ENCODE results near the gene YWHAE. TPM values are rescaled to one million over a fixed set of nuclear protein-coding genes. Genes with fewer than 3 reads are reported as not detected.
"Not testable (repeated sequence)": the region's sequence is repeated elsewhere in the genome, so short reads cannot be mapped to it uniquely, and the experiment has no call there.

Gene YWHAE
- polyA plus RNA-seq, 1 donor = 1,129 TPM

- DNase-seq = no peak
These were observed 16.4 kb upstream of the YWHAE start for GRCh38 chr17:1416414-1416813.

GRCh38 chr17:1414634-1415033 is 14.6 kb upstream of the YWHAE start:
- DNase-seq = no peak

GRCh38 chr17:1414001-1414574 is 14.1 kb upstream of the YWHAE start:
- no peak for DNase-seq

GRCh38 chr17:1413281-1413791 is 13.3 kb upstream of the YWHAE start:
- no peak for DNase-seq

- no peak for DNase-seq
These were observed 12.4 kb upstream of the YWHAE start for GRCh38 chr17:1412185-1413110.

DNA sequence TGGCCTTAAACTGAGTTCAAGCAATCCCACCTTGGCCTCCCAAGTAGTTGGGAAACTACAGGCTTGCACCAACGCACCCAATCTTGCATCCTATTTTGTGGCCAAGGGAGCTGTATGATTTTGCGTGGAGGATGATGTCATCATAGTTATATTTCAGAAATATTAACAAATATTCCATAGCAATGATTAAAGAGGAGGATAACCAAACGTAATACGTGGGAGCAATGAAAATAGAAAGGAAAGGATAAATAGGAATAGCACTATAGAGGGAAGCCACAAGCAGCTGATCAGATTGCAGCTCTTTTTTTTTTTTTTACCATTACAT is 2.2 kb upstream of the YWHAE start:
- no peak for DNase-seq

GRCh38 chr17:1398931-1399678 is 917 bp downstream of the YWHAE start:
- no peak for DNase-seq

- no peak for DNase-seq
These were observed 2.0 kb downstream of the YWHAE start for GRCh38 chr17:1398028-1398427.

DNA sequence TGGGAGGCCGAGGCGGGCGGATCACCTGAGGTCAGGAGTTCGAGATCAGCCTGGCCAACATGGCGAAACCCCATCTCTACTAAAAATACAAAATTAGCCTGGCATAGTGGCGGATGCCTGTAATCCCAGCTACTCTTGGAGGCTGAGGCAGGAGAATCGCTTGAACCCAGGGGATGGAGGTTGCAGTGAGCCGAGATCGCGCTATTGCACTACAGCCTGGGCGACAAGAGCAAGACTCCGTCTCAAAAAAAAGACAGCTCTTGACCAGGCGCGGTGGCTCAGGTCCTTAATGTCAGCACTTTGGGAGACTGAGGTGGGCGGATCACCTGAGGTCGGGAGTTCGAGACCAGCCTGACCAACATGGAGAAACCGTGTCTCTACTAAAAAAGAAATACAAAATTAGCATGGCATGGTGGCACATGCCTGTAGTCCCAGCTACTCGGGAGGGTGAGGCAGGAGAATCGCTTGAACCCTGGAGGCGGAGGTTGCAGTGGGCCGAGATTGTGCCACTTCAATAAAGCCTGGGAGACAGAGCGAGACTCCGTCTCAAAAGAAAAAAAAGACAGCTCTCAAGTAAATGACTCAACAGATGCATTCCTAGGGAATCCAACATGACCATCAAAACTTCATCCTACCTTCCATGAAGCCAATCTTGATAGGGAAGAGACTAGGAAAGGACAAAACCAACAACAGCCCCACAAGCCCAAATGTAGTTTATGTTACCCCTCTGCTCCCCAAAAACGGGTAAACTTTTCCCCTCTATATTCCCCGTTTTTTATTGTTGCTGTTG is 4.0 kb downstream of the YWHAE start:
- not testable (repeated sequence) for DNase-seq

- DNase-seq = no peak
These were observed 8.4 kb downstream of the YWHAE start for GRCh38 chr17:1391577-1391976.

DNA sequence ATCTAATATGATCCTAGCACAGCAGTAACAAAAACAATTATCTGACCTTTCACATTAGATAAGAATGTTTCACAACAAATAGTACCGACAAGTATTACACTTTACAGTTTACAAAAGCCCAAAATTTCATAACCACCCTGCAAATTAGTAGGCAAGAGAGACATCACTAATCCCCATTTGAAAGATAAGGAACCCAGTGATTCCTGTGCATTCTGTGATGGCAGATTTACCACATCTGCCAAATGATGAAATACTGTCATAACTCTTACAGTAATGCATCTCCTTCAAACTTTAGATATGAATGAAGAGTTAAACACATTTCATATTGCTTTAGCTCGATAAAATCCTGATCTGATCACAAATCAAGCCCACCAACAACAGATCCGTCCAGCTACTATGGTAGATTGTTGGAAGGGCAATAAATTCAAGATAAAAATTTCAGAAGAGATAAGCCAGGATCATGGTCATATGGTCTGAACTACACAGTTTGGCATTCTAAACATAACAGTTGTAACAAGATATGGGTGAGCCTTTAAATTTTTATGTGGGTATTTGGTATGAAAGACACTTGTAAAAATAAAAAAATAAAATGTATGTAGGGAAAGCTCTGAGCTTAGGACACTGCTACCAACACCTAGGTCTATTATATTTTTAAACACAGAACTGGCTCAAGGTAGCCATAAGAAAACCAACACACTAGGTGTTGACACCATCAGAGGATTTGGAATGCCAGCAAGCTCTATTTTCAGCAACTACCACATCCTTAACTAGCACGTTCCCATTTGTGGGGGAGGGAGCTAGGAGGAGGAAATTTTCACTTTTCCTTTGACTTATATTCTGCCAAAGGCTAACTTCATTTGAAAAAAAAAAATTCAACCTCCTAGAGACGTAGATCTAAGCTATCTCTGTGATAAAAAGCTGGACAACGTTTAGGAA is 9.3 kb downstream of the YWHAE start:
- DNase-seq = no peak

GRCh38 chr17:1387490-1388227 is 12.4 kb downstream of the YWHAE start:
- DNase-seq = not testable (repeated sequence)

DNA sequence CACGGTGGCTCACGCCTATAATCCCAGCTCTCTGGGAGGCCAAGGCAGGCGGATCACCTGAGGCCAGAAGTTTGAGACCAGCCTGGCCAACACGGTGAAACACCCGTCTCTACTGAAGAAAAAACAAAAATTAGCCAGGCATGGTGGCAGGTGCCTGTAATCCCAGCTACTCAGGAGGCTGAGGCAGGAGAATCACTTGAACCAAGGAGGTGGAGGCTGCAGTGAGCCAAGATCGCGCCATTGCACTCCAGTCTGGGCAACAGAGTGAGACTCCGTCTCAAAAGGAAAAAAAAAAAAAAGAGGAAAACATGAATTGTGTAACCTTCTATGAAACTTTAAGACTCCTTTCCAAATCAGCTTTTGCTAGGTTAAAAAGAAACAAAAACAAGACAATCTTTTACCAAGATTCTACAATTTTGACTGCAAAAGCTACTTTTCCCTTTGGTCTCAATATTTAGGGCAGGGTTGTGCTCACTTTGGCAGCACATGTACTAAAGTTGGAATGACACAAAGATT is 13.3 kb downstream of the YWHAE start:
- DNase-seq = not testable (repeated sequence)

- no peak for DNase-seq
These were observed 13.8 kb downstream of the YWHAE start for GRCh38 chr17:1386265-1386664.

DNA sequence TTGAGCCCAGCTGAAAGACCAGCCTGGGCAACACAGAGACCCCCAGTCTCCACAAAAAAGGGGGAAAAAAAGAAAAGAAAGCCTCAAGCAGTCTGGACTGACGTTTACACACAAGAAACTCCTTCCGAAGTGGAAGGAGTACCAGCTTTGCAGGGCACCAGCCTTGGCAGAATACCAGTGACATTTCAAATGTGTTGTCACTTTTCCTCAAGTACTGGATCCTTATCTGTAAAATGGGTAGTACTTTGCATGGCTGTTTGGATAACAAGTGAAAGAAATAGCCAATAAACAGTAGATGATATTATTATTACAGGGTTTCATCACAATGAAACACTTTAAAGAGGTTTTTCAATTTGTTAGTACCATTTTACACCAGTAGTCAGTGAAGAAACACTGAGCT is 14.2 kb downstream of the YWHAE start:
- no peak for DNase-seq

DNA sequence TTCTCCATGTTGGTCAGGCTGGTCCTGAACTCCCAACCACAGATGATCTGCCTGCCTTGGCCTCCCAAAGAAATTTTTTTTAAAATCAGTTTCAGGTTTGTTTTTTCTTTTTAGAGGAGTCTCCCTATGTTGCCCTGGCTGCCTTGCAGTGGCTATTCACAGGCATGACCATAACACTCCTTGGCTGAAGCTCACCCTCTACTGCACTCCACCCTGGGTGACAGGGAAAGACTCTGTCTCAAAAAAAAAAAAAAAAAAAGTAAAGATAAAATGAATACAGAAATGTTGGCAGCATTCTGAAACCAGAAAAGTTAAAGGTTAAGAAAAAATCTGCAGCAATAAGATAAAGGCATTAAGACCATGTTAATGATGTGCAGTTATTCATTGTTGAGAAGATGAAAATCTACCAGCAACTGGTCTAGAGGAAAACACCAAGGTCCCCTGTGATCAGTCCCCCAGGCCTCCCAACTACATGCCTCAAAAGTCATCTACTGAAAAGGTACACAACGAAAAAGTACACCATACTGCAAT is 15.1 kb downstream of the YWHAE start:
- no peak for DNase-seq

DNA sequence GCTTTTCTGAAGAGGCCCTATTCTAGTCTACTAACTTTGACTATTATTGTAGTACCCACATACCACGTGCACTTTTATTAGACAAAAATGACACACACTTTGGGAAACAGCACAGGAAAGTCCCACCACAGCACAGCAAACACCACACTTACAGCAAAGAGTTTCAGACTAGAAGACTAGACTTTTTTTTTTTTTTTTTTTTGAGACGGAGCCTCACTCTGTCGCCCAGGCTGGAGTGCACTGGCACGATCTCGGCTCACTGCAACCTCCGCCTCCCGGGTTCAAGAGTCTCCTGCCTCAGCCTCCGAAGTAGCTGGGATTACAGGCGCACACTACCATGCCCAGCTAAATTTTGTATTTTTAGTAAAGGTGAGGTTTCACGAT is 20.1 kb downstream of the YWHAE start:
- DNase-seq = no peak

DNA sequence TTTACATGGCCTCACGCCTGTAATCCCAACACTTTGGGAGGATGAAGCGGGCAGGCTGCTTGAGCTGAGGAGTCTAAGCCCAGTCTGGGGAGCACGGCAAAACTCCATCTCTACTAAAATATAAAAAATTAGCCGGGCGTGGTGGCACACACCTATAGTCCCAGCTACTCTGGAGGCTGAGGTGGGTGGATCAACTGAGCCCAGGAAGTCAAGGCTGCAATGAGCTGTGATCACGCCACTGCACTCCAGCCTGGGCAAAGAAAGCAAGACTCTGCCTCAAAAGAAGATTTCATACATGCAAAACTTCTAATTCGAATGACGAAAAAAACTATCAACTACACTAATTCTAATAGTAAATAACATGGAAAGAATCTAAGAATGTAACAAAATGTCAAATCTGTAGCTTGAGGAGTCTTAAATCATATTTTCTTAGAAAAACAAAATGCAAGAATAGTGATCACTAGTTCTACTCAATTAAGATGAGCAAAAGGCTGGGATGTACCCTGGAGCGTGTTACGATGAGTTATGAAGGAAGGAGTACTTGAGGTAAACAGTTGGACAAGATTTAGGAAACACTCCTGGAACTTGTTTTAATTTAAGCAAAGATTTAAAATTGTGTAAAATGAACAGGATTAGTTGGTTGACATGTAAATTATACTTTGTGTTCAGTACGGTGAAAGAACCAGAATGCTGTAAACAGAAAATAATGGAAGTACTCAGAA is 20.7 kb downstream of the YWHAE start:
- no peak for DNase-seq

GRCh38 chr17:1378476-1378860 is 21.6 kb downstream of the YWHAE start:
- not testable (repeated sequence) for DNase-seq

Data from left kidney (tissue), 2 donors.